ENCODE results near the gene LRRFIP1. TPM values are rescaled to one million over a fixed set of nuclear protein-coding genes. Genes with fewer than 3 reads are reported as not detected.
A peak's percentile ranks its signal among the peaks of the same experiment; 100 is the strongest.
"Not testable (repeated sequence)": the region's sequence is repeated elsewhere in the genome, so short reads cannot be mapped to it uniquely, and the experiment has no call there.

LRRFIP1 gene
- total and polyA plus RNA-seq, 8 donors = 18.4 to 55.0 (median 31.7) TPM

GRCh38 chr2:237760506-237761502 lies 133.4 kb downstream of the LRRFIP1 start:
- Histone ChIP-seq H3K36me3 (peaks cover 4 to 40% (median 7%) of the 10 kb centered on the region in 3 donors), H3K27ac (no peak overlapping the region), H3K27me3 (no peaks in the 10 kb centered on the region), H3K9me3 (no peaks in the 10 kb centered on the region), H3K4me1 (no peaks in the 10 kb centered on the region), H3K4me3 (no peak overlapping the region)
- TF ChIP-seq CTCF (IDR thresholded peaks at IDR 0.05) = no peak
- FAIRE-seq = no peak
- WGBS, 2 donors = 85 to 86% methylated on average over 23 of the region's 23 CpGs
- no peak for DNase-seq
- no peak for ATAC-seq
- intact Hi-C loops (cut with DNase I) = no loop called here

GRCh38 chr2:237762291-237763182 lies 135.2 kb downstream of the LRRFIP1 start:
- H3K27ac ChIP-seq; ATAC-seq; H3K4me1 ChIP-seq; DNase-seq; FAIRE-seq; H3K4me3 ChIP-seq; H3K27me3 ChIP-seq; H3K9me3 ChIP-seq; intact Hi-C loops (cut with DNase I): not testable (repeated sequence)
- H3K36me3 ChIP-seq = peaks cover under 1 to 23% (median 4%) of the 10 kb centered on the region in 3 donors
- WGBS, 2 donors = 91 to 92% methylated on average over 9 of the region's 9 CpGs

- no peaks in the 10 kb centered on the region for H3K9me3 ChIP-seq
- peaks cover 0 to 17% (median 0%) of the 10 kb centered on the region in 3 donors for H3K36me3 ChIP-seq
- no peak for TF ChIP-seq CTCF (IDR thresholded peaks at IDR 0.05)
- no peak overlapping the region for H3K27ac ChIP-seq
- ATAC-seq = no peak
- 95 to 97% methylated on average over 10 of the region's 10 CpGs for WGBS, 2 donors
- H3K27me3 ChIP-seq = no peaks in the 10 kb centered on the region
- no peak for DNase-seq
- no peak overlapping the region for H3K4me3 ChIP-seq
- H3K4me1 ChIP-seq = no peaks in the 10 kb centered on the region
- intact Hi-C loops (cut with DNase I) = no loop called here
- FAIRE-seq = no peak
Measured at GRCh38 chr2:237763812-237764211, 136.4 kb downstream of the LRRFIP1 start.

GRCh38 chr2:237765122-237765521 lies 137.7 kb downstream of the LRRFIP1 start:
- FAIRE-seq = not testable (repeated sequence)

GRCh38 chr2:237765875-237766274 lies 138.5 kb downstream of the LRRFIP1 start:
- Histone ChIP-seq H3K27ac (no peak overlapping the region), H3K9me3 (no peaks in the 10 kb centered on the region), H3K27me3 (no peaks in the 10 kb centered on the region), H3K36me3 (peaks cover 0 to 7% (median 0%) of the 10 kb centered on the region in 3 donors), H3K4me3 (no peak overlapping the region), H3K4me1 (no peaks in the 10 kb centered on the region)
- WGBS, 2 donors = 78 to 82% methylated on average over 8 of the region's 8 CpGs
- no peak for FAIRE-seq
- ATAC-seq = peak in 2 of 4 donors; percentile 17 to 33
- no peak for DNase-seq
- no peak for TF ChIP-seq CTCF (IDR thresholded peaks at IDR 0.05)
- intact Hi-C loops (cut with DNase I) = no loop called here

More at GRCh38 chr2:237765122-237765521, 137.7 kb downstream of the LRRFIP1 start:
- H3K9me3 ChIP-seq; DNase-seq; intact Hi-C loops (cut with DNase I); ATAC-seq; H3K4me1 ChIP-seq; H3K4me3 ChIP-seq; H3K27me3 ChIP-seq; H3K27ac ChIP-seq: not testable (repeated sequence)
- peaks cover 0 to 12% (median 0%) of the 10 kb centered on the region in 3 donors for H3K36me3 ChIP-seq
- 92 to 99% methylated on average over 6 of the region's 6 CpGs for WGBS, 2 donors

Data from pancreas (tissue), 10 donors.